A549 (cell line): ENCODE data around the gene ERLIN1.
A peak's percentile ranks its signal among the peaks of the same experiment; 100 is the strongest.

Experiments used
- CEBPB ChIP-seq, 2 experiments: fragments of >200 bp in 1 of 2; sonication (Bioruptor Twin) in 1 of 2; formaldehyde crosslinking in 1 of 2; IDR thresholded peaks; 2 replicates each; pipeline ENCODE4 v1.6.1; 2012 to 2016
- CHD2 ChIP-seq: fragments of 150-350 bp; IDR thresholded peaks from 2 replicates; pipeline ENCODE4 v1.6.1; 2014; ENCODE audit warnings: low read length; ENCODE audit not compliant: partially characterized antibody
- CTCF ChIP-seq: fragments of >200 bp; sonication (Bioruptor Twin); formaldehyde crosslinking; IDR thresholded peaks from 3 replicates; pipeline ENCODE4 v1.5.1; 2016
- ELK1 ChIP-seq: fragments of 150-350 bp; IDR thresholded peaks from 2 replicates; pipeline ENCODE4 v1.6.1; 2014; ENCODE audit warnings: low read depth, mild to moderate bottlenecking, low read length
- EP300 ChIP-seq, 2 experiments: fragments of >200 bp; sonication (Bioruptor Twin); formaldehyde crosslinking; IDR thresholded peaks; 2 replicates in 1 of 2; 3 replicates in 1 of 2; pipeline ENCODE4 v1.6.1; 2016 to 2017
- FOSB ChIP-seq: fragments of 250-450 bp; sonication (Bioruptor Pico); IDR thresholded peaks from 2 replicates; pipeline ENCODE4 v1.5.0; 2020; ENCODE audit warnings: mild to moderate bottlenecking, moderate library complexity
- JUN ChIP-seq, 2 experiments: fragments of >200 bp; sonication (Bioruptor Twin); formaldehyde crosslinking; IDR thresholded peaks; 2 replicates in 1 of 2; 3 replicates in 1 of 2; pipeline ENCODE4 v1.6.1; 2016 to 2017
- MAFK ChIP-seq: fragments of 450-650 bp; IDR thresholded peaks from 2 replicates; pipeline ENCODE4 v1.6.1; 2014; ENCODE audit not compliant: partially characterized antibody
- POLR2A ChIP-seq: IDR thresholded peaks from 2 replicates; pipeline ENCODE4 v1.6.1; 2012; ENCODE audit warnings: mild to moderate bottlenecking, low read length
- RAD21 ChIP-seq, 2 experiments: fragments of >200 bp in 1 of 2; sonication (Bioruptor Twin) in 1 of 2; formaldehyde crosslinking in 1 of 2; IDR thresholded peaks in 1 of 2; conservative IDR thresholded peaks in 1 of 2; 2 replicates in 1 of 2; 3 replicates in 1 of 2; pipeline ENCODE4 v1.6.1; 2012 to 2018; ENCODE audit warnings: inconsistent platforms in 1 of 2
- REST ChIP-seq: fragments of 200-600 bp; sonication (generic); IDR thresholded peaks from 2 replicates; pipeline ENCODE4 v1.6.1; 2016; ENCODE audit warnings: antibody characterized with exemption, mild to moderate bottlenecking, moderate library complexity
- USF2 ChIP-seq: fragments of 450-650 bp; IDR thresholded peaks from 2 replicates; pipeline ENCODE4 v1.6.1; 2014; ENCODE audit warnings: antibody characterized with exemption
- ZFP36 ChIP-seq: fragments of 450-650 bp; IDR thresholded peaks from 2 replicates; pipeline ENCODE4 v1.6.1; 2014; ENCODE audit warnings: borderline replicate concordance; ENCODE audit not compliant: partially characterized antibody
- TF ChIP-seq, protein P1 (sequence below): IDR thresholded peaks from 2 replicates; pipeline ENCODE4 v1.6.1; 2012

GRCh38 chr10:100124097-100124496, 61.7 kb downstream of the ERLIN1 start:
- TF ChIP-seq REST (no peak), ZFP36 (no peak), CTCF (no peak), JUN (IDR thresholded peaks at IDR 0.05) (no peak), MAFK (no peak), FOSB (CRISPR knock-in tag) (no peak), EP300 (IDR thresholded peaks at IDR 0.05) (no peak), CHD2 (no peak), POLR2A (no peak), CEBPB (IDR thresholded peaks at IDR 0.05) (peak in 1 of 2 experiments; percentile 18; a peak in 1 of 4 replicates), ELK1 (no peak), RAD21 (conservative IDR thresholded peaks at IDR 0.05 in 1 of 2, IDR thresholded peaks at IDR 0.05 in 1 of 2) (no peak), USF2 (no peak)
- TF ChIP-seq, protein P1, sequence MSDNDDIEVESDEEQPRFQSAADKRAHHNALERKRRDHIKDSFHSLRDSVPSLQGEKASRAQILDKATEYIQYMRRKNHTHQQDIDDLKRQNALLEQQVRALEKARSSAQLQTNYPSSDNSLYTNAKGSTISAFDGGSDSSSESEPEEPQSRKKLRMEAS = no peak
